Measurements from ENCODE around the gene IGF1R.
A peak's percentile ranks its signal among the peaks of the same experiment; 100 is the strongest.
"Not testable (repeated sequence)": the region's sequence is repeated elsewhere in the genome, so short reads cannot be mapped to it uniquely, and the experiment has no call there.

IGF1R gene

DNA sequence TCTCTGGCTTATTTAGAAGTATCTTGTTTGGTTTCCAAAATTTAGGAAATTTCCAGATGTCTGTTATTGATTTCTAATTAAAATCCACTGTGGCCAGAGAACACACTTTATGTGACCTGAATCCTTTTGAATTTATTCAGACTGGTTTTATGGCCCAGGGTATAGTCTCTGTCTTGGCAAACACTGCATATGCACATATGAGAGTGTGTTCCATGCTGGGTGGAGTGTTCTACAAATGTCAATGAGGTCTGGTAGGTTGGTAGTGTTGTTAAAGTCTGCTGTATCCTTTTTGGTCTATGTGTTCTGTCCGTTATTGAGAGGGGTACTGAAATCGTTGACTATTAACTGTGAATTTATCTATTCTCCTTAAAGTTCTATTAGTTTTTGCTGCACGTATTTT lies 329.1 kb downstream of the IGF1R start:
- peak; percentile 8 for DNase-seq

DNA sequence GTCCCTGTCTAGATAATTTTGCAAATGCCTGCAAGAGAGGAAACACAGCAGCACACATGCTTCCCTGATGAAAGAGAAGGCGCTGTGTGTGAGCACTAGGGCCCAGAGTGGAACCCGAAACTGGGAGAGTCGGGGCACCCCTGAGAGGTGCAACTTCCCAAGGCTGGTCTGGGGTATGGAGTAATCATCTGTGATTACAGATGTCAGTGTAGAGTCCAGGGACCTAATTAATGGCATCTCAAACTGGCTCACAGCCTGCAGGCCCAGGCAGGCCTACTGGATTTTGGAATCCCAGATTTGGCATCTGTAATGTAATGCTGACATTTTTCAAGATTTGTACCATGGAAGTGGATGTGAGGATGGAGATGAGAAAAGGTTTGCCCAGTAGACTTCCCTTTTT lies 329.8 kb downstream of the IGF1R start:
- DNase-seq = no peak

- DNase-seq = no peak
Measured at GRCh38 chr15:98980899-98981228, 332.5 kb downstream of the IGF1R start.

GRCh38 chr15:98981851-98982722 lies 333.7 kb downstream of the IGF1R start:
- DNase-seq = no peak

- DNase-seq = peak; percentile 3
Measured at GRCh38 chr15:98983334-98983733, 335.0 kb downstream of the IGF1R start.

DNA sequence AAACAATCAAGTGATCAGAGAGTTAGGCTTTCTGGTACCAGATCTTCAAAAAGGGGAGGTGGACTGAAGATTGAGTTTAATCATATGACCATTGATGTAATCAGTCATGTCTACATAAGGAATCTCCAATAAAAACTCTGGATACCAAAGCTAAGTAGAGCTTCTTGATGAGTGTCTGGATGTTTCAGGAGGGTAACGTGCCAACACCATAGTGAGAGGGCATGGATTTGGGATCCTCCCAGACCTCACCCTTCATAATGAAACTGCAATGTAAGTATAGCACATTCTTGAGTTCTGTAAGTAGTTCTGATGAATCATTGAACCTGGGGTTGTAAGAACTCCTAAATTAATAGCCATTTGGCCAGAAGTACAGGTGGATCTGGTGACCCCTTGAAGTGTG lies 337.9 kb downstream of the IGF1R start:
- DNase-seq = no peak

GRCh38 chr15:98994892-98995291 lies 346.6 kb downstream of the IGF1R start:
- DNase-seq = no peak

DNA sequence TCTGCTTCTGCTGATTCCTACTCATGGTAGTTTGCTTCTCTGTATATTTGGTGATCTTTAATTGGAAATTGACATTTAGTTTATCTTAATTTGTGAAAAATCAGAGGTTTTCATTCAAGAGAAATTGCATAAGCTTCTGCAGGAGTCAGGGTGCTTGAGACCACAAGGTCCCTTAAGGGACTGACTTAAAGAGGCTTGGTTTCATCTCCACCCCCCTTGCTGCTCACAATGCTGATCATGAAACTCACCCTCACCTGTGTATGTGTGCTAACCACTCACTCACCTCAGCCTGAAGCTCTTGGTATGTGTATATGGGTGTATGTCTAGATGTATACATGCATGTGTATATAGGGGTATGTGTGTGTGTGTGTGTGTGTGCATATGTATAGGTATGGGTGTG lies 347.8 kb downstream of the IGF1R start:
- DNase-seq = no peak

GRCh38 chr15:98996624-98997023 lies 348.3 kb downstream of the IGF1R start:
- no peak for DNase-seq

DNA sequence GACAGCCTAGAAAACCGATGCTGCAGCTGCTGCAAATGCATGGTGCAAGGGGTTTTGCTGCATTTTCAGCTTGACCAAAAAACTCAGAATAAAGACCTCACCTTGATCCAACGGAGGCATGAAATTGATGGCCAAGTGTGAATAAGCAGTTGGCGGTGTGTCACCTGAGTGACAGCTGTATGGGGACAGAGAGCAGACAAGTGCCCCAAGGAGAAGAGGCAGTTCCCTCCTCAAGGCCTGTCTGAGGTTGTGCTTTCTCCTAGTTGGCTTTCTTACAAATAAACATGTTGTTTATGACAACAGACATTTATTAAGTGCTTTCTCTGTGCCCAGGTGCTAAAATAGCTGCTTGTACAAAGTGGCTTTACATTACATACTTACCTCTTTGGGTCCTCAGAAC lies 349.0 kb downstream of the IGF1R start:
- DNase-seq = no peak

DNA sequence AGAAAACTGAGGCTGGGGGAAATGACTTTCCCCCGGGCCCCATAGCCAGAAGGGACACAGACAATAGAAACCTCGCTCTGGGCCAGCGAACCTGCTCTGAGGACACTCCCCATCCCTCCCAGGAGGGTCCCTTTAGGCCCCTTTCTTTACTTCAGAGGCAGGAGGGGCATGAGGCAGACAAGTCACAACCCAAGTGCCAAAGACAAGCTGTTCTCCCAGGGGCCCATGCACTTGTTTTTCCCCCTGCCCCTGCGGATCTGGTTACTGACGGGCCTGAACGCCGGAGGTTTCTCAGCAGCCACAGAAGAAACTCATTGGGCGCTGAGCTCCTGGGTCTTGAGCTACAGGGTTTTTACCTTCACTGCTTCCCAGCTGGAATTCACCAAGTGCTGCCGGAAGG lies 349.4 kb downstream of the IGF1R start:
- DNase-seq = no peak

DNA sequence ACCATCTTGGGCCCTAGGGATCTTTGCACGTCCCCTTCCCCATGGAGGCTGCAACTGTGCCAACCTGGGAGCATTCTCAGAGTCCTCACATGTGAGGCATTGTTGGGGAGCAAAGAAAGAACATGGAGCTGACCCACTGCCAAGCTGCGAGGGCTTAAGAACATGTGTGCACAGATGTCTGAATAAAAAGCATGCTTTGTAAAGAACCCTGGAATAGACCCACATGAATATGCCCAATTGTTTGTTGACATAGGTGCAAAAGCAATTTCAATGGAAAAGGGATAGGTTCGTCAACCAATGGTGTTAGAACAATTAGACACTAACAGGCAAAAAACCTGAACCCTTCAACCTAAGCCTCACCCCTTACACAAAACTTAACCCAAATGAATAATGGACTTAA lies 349.9 kb downstream of the IGF1R start:
- no peak for DNase-seq

DNA sequence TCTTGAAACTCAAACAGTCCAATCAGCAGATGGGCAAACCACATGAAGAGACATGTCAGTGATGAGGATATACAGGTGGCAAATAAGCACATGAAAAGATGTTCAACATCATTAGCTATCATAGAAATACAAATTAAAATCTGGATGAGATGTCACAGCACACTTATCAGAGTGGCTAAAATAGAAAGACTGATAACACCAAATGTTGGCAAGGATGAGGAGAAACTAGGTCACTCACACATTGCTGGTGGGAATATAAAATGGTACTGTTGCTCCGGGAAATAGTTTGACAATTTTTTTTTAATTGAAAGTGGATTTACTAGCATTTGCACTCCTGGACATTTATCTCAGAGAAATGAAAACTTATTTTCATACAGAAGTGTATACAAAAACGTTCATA lies 350.9 kb downstream of the IGF1R start:
- no peak for DNase-seq

DNA sequence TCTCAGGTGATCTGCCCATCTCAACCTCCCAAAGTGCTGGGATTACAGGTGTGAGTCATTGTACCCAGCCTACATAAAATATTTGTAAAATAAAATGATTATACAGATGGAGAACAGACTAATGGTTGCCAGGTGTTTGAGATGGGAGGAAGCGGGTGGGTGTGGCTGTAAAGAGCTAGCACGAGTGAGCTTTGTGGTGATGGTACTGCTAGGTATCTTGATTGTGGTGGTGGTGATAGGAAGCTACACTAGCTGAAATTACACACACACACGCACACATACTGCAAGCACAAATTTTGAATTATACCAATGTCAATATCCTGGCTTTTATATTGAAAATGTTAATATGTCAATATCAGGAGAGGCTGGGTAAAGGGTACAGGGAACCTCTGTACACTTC lies 353.9 kb downstream of the IGF1R start:
- no peak for DNase-seq

DNA sequence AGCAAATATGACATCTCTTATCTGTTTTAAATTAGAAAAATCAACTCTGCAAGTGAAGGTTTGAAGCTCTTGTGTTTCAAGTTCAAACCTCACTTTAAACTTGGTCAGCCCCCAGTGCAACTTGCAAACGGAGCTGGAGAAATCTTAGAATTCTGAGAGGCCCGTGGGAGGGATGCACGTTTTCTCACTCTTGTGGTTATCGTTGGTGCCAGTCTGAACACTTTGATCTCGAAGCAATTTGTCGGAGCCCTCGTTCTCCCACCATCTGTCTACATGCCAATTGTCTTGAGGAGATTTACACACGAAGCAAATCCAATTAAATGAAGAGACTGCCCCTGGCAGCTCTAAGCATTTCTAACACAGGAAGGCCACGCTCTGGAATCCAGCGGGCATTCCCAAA lies 355.0 kb downstream of the IGF1R start:
- DNase-seq = not testable (repeated sequence)

DNA sequence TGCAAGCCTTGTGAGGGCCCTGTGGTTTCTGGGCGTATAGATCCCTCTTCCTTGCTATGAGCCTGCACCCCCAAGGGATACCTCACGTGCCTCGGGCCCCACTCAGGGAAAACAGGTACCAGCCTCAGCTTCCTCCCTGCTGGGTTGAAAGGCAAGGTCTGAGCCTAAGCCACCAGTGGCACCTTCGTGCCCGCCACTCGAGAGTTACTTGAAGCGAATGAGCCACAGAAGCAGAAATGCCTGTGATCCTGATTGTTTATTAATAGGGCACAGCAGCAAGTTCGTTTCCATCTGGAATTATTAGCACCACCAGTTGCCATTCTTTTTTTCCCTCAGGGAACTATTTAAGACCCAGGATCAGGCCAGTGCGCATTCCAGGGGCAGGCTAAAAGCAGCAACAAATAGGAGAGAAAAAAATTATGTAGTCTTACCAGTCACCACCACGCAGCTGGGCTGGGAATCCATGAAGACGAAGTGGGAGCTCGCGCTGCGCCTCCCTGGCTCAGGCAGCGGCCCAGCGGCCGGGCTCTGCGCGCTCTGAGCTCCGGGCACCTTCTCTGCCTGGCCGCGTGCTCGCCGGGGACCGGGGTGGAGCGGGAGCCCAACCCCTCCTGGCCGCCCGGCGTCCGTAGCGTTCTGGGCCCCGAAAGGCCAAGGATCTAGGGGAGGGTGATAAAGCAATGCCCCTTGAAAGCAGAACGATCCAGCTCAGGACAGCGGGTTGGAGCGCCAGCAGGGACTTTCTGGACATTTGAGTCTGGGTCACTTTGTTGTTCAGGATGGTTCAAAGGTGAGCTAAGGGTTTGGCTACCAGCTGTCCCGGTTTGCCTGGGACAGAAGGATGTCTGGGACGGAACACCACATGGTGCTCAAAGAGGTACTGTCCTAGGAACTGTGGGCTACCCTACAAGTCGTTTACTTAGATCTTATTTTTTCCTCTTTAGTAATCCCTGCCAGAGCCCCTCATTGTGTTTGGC lies 356.9 kb downstream of the IGF1R start:
- DNase-seq = not testable (repeated sequence)

GRCh38 chr15:99006146-99006545 lies 357.8 kb downstream of the IGF1R start:
- DNase-seq = no peak

GRCh38 chr15:99006904-99007495 lies 358.7 kb downstream of the IGF1R start:
- DNase-seq = no peak

GRCh38 chr15:99009741-99010330 lies 361.5 kb downstream of the IGF1R start:
- DNase-seq = no peak

GRCh38 chr15:99010768-99011167 lies 362.4 kb downstream of the IGF1R start:
- no peak for DNase-seq

Data from NCI-H1092 (cell line).